WTC11 (cell line): ENCODE measurements around the gene RIBC2. TPM values are rescaled to one million over a fixed set of nuclear protein-coding genes. Genes with fewer than 3 reads are reported as not detected.

Experiments
- ATAC-seq: fragments of 200-7000 bp; cut with Tn5 transposase; 2 replicates; pipeline ENCODE4 v1.10.0; 2021; ENCODE audit warnings: mild to moderate bottlenecking, moderate library complexity
- CTCF ChIA-PET: fragments of 300-600 bp; sonication (Branson Sonifier 250); formaldehyde crosslinking; loops from one replicate; lab custom pipeline; 2021; ENCODE audit warnings: antibody characterized with exemption; lab: Charles Lee
- POLR2A ChIA-PET: fragments of 350-600 bp; sonication (Branson Sonifier 250); formaldehyde crosslinking; loops from one replicate; lab custom pipeline; 2021; ENCODE audit warnings: antibody characterized with exemption; lab: Charles Lee
- DNase-seq: peaks from one replicate; pipeline ENCODE4 v3.0.0; 2021; ENCODE audit warnings: low spot score
- H3K27ac Mint-ChIP-seq: 2 replicates; pipeline ENCODE4 v1.8.0; 2021; ENCODE audit warnings: mixed read lengths
- H3K27me3 Mint-ChIP-seq: 2 replicates; pipeline ENCODE4 v1.8.0; 2021; ENCODE audit warnings: low read depth, mild to moderate bottlenecking, moderate library complexity, mixed read lengths
- H3K36me3 Mint-ChIP-seq: 2 replicates; pipeline ENCODE4 v1.8.0; 2021; ENCODE audit warnings: mixed read lengths
- H3K4me1 Mint-ChIP-seq: 2 replicates; pipeline ENCODE4 v1.8.0; 2022; ENCODE audit warnings: mixed read lengths
- H3K4me3 Mint-ChIP-seq: 2 replicates; pipeline ENCODE4 v1.8.0; 2021; ENCODE audit warnings: mild to moderate bottlenecking, moderate library complexity, mixed read lengths
- H3K9me3 Mint-ChIP-seq: 2 replicates; pipeline ENCODE4 v1.8.0; 2021; ENCODE audit warnings: mixed read lengths
- CREM ChIP-seq: sonication (generic); formaldehyde crosslinking; IDR thresholded peaks from 2 replicates; pipeline ENCODE4 v1.8.1; 2022; ENCODE audit warnings: mild to moderate bottlenecking, missing genetic modification reagents, moderate library complexity
- ETV6 ChIP-seq: sonication (generic); formaldehyde crosslinking; IDR thresholded peaks from 2 replicates; pipeline ENCODE4 v1.8.1; 2022; ENCODE audit warnings: mild to moderate bottlenecking, missing genetic modification reagents
- GABPB1 ChIP-seq: sonication (generic); formaldehyde crosslinking; IDR thresholded peaks from 2 replicates; pipeline ENCODE4 v1.8.1; 2023; ENCODE audit warnings: mild to moderate bottlenecking, missing genetic modification reagents
- GTF2I ChIP-seq: fragments of 250-450 bp; sonication (Bioruptor Pico); conservative IDR thresholded peaks from 2 replicates; pipeline ENCODE4 v1.4.0; 2021; ENCODE audit warnings: mild to moderate bottlenecking
- JAZF1 ChIP-seq: fragments of 250-450 bp; sonication (Bioruptor Pico); IDR thresholded peaks from 2 replicates; pipeline ENCODE4 v1.9.0; 2021; ENCODE audit warnings: moderate library complexity, mild to moderate bottlenecking, inconsistent platforms
- JUN ChIP-seq: sonication (generic); formaldehyde crosslinking; IDR thresholded peaks from 2 replicates; pipeline ENCODE4 v1.8.0; 2023; ENCODE audit warnings: mild to moderate bottlenecking, missing genetic modification reagents
- NR1H2 ChIP-seq: sonication (generic); formaldehyde crosslinking; IDR thresholded peaks from 2 replicates; pipeline ENCODE4 v1.9.0; 2021; ENCODE audit warnings: mild to moderate bottlenecking, moderate library complexity, missing genetic modification reagents
- NR2C2 ChIP-seq: sonication (generic); formaldehyde crosslinking; IDR thresholded peaks from 2 replicates; pipeline ENCODE4 v1.8.0; 2022; ENCODE audit warnings: mild to moderate bottlenecking, missing genetic modification reagents
- PRRX2 ChIP-seq: fragments of 250-450 bp; sonication (Bioruptor Pico); IDR thresholded peaks from 2 replicates; pipeline ENCODE4 v1.8.0; 2021; ENCODE audit warnings: mild to moderate bottlenecking
- RELA ChIP-seq: sonication (generic); formaldehyde crosslinking; IDR thresholded peaks from 2 replicates; pipeline ENCODE4 v1.8.1; 2022; ENCODE audit warnings: missing genetic modification reagents, mild to moderate bottlenecking, borderline replicate concordance
- TEAD1 ChIP-seq: sonication (generic); formaldehyde crosslinking; IDR thresholded peaks from 2 replicates; pipeline ENCODE4 v1.8.0; 2022; ENCODE audit warnings: mild to moderate bottlenecking, missing genetic modification reagents
- ZNF423 ChIP-seq: fragments of 250-450 bp; sonication (Bioruptor Pico); IDR thresholded peaks from 2 replicates; pipeline ENCODE4 v2.1.2; 2022; ENCODE audit warnings: mild to moderate bottlenecking, moderate library complexity
- total RNA-seq: library from RNA; stranded (reverse); gene quantifications from 3 replicates; pipeline ENCODE4 v1.2.3, GENCODE V29; 2021
- TF ChIP-seq, protein P1 (sequence below): fragments of 250-450 bp; sonication (Bioruptor Pico); IDR thresholded peaks from 2 replicates; pipeline ENCODE4 v2.1.2; 2022; ENCODE audit warnings: mild to moderate bottlenecking, moderate library complexity
- TF ChIP-seq, protein P2 (sequence below): sonication (generic); formaldehyde crosslinking; IDR thresholded peaks from 2 replicates; pipeline ENCODE4 v1.8.0; 2022; ENCODE audit warnings: missing genetic modification reagents
- TF ChIP-seq, protein P3 (sequence below): sonication (generic); formaldehyde crosslinking; IDR thresholded peaks from 2 replicates; pipeline ENCODE4 v1.8.1; 2023; ENCODE audit warnings: mild to moderate bottlenecking, missing genetic modification reagents, moderate library complexity

The RIBC2 gene
- total RNA-seq, 1 experiment from 2014 or later: 2.4 TPM

DNA sequence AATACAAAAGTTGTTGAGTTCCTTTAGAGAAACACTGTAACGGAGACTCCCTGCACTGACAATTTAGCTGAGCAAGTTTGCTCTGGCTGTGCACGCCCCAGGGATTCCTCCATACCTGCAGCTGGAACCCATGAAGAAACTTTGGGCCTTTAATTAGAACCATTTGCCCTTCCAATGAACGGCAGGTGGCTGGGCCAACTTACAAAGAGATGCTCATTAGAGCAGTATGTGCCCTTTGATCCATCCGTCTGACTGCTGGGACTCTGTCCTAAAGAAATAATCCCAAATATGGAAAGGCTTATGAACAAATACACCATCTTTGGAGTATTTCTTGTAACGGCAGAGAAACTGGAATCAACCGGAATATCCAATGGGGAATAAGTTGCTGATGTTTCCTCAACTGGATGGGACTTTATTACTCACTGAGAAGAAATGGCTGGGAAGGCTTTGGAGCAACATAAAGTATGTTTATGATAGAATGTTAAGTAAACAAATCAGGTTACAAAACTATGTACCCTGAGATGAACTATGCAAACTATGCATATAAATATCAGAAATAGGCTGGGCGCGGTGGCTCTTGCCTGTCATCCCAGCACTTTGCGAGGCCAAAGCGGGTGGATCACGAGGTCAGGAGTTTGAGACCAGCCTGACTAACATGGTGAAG, 64.7 kb downstream of the RIBC2 start (continued):
- TF ChIP-seq, protein P1, sequence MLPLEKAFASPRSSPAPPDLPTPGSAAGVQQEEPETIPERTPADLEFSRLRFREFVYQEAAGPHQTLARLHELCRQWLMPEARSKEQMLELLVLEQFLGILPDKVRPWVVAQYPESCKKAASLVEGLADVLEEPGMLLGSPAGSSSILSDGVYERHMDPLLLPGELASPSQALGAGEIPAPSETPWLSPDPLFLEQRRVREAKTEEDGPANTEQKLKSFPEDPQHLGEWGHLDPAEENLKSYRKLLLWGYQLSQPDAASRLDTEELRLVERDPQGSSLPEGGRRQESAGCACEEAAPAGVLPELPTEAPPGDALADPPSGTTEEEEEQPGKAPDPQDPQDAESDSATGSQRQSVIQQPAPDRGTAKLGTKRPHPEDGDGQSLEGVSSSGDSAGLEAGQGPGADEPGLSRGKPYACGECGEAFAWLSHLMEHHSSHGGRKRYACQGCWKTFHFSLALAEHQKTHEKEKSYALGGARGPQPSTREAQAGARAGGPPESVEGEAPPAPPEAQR (CRISPR knock-in tag): no peak
- TF ChIP-seq GTF2I (CRISPR knock-in tag): no peak
- TF ChIP-seq, all 79 proteins: peak for 0

DNA sequence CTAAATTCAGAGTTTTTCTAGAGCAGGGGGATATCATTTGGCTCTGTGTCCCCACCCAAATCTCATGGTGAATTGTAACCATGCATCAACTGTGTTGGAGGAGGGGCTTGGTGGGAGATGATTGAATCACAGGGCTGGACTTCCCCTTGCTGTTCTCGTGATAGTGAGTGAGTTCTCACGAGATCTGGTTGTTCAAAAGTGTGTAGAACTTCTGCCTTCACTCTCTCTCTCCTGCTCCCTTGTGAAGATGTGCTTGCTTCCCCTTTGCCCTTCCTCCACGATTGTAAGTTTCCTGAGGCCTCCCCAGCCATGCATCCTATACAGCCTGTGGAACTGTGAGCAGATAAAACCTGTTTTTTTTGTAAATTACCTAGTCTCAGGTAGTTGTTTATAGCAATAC, 67.2 kb downstream of the RIBC2 start:
- Mint-ChIP-seq H3K27me3 (peaks cover 6% of the 10 kb centered on the region), H3K4me3 (no peak overlapping the region), H3K36me3 (peaks cover 18% of the 10 kb centered on the region), H3K4me1 (0 out of 2 replicates have a peak, but pooled peaks cover 3% of the 10 kb centered on the region), H3K27ac (no peak overlapping the region), H3K9me3 (peaks cover 34% of the 10 kb centered on the region)
- ChIA-PET POLR2A (no interaction called here), CTCF (no interaction called here)
- DNase-seq (no peak), ATAC-seq (no peak)
- TF ChIP-seq, protein P2, sequence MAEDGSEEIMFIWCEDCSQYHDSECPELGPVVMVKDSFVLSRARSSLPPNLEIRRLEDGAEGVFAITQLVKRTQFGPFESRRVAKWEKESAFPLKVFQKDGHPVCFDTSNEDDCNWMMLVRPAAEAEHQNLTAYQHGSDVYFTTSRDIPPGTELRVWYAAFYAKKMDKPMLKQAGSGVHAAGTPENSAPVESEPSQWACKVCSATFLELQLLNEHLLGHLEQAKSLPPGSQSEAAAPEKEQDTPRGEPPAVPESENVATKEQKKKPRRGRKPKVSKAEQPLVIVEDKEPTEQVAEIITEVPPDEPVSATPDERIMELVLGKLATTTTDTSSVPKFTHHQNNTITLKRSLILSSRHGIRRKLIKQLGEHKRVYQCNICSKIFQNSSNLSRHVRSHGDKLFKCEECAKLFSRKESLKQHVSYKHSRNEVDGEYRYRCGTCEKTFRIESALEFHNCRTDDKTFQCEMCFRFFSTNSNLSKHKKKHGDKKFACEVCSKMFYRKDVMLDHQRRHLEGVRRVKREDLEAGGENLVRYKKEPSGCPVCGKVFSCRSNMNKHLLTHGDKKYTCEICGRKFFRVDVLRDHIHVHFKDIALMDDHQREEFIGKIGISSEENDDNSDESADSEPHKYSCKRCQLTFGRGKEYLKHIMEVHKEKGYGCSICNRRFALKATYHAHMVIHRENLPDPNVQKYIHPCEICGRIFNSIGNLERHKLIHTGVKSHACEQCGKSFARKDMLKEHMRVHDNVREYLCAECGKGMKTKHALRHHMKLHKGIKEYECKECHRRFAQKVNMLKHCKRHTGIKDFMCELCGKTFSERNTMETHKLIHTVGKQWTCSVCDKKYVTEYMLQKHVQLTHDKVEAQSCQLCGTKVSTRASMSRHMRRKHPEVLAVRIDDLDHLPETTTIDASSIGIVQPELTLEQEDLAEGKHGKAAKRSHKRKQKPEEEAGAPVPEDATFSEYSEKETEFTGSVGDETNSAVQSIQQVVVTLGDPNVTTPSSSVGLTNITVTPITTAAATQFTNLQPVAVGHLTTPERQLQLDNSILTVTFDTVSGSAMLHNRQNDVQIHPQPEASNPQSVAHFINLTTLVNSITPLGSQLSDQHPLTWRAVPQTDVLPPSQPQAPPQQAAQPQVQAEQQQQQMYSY (CRISPR knock-in tag): no peak
- TF ChIP-seq JUN: no peak
- TF ChIP-seq ZNF423: no peak
- TF ChIP-seq PRRX2 (CRISPR knock-in tag): no peak
- no peak for TF ChIP-seq CREM (CRISPR knock-in tag)
- TF ChIP-seq TEAD1 (CRISPR knock-in tag): no peak
- no peak for TF ChIP-seq ETV6 (CRISPR knock-in tag)
- no peak for TF ChIP-seq NR2C2

DNA sequence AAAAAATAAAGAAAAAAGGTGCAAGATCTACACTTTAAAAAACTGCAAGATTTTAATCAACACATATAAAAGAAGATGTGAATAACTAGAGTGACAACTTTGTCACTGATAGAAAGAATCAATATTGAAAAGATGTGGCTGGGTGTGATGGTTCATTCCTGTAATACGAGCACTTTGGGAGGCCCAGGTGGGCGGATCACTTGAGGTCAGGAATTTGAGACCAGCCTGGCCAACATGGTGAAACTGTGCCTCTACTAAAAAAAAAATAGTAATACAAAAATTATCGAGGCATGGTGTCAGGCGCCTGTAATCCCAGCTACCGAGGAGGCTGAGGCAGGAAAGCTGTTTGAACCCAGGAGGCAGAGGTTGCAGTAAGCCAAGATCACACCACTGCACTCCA, 68.2 kb downstream of the RIBC2 start:
- ATAC-seq (no peak), DNase-seq (no peak)
- Mint-ChIP-seq H3K4me1 (0 out of 2 replicates have a peak, but pooled peaks cover 3% of the 10 kb centered on the region), H3K9me3 (peaks cover 38% of the 10 kb centered on the region), H3K27ac (no peak overlapping the region), H3K4me3 (no peak overlapping the region), H3K27me3 (peaks cover 9% of the 10 kb centered on the region), H3K36me3 (peaks cover 21% of the 10 kb centered on the region)
- POLR2A ChIA-PET: no interaction called here
- TF ChIP-seq JUN (no peak), NR1H2 (CRISPR knock-in tag) (no peak), GABPB1 (CRISPR knock-in tag) (no peak), RELA (no peak), JAZF1 (no peak)
- TF ChIP-seq, protein P3, sequence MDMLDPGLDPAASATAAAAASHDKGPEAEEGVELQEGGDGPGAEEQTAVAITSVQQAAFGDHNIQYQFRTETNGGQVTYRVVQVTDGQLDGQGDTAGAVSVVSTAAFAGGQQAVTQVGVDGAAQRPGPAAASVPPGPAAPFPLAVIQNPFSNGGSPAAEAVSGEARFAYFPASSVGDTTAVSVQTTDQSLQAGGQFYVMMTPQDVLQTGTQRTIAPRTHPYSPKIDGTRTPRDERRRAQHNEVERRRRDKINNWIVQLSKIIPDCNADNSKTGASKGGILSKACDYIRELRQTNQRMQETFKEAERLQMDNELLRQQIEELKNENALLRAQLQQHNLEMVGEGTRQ (CRISPR knock-in tag): no peak
- CTCF ChIA-PET: no interaction called here

Other genes starting within 250 kb of the RIBC2 start
- 98.6 to 131 TPM (median 106 TPM) in 3 replicates for gene NUP50, start 249.8 kb upstream of the RIBC2 start, total RNA-seq
- gene KIAA0930, start 172.8 kb upstream of the RIBC2 start, total RNA-seq: 53.2 to 62.1 TPM (median 57.6 TPM) in 3 replicates
- gene UPK3A, start 128.7 kb upstream of the RIBC2 start, total RNA-seq: 0.23 to 0.62 TPM (median 0.37 TPM) in 3 replicates
- 20.7 to 21.6 TPM (median 21.3 TPM) in 3 replicates for gene FAM118A, start 103.8 kb upstream of the RIBC2 start, total RNA-seq
- 0.07 to 0.18 TPM (median 0.11 TPM) in 3 replicates for gene SMC1B, start 94 bp upstream of the RIBC2 start, total RNA-seq
- gene FBLN1, start 89.2 kb downstream of the RIBC2 start, total RNA-seq: 183 to 219 TPM (median 217 TPM) in 3 replicates